Endothelial cell of umbilical vein (primary cell): ENCODE results near the gene ZBTB9. TPM values are rescaled to one million over a fixed set of nuclear protein-coding genes. Genes with fewer than 3 reads are reported as not detected.
A peak's percentile ranks its signal among the peaks of the same experiment; 100 is the strongest.

Experiments used
- BruUV-seq: library from RNA; stranded (reverse); fragments of 400-500 nt; replicated peaks from 2 replicates; lab custom pipeline; 2021; lab: Mats Ljungman, UMichigan
- CTCF ChIA-PET: fragments of 300-600, 350-600 bp; sonication (Branson Sonifier 250); formaldehyde crosslinking; loops from one replicate; lab custom pipeline; 2021; ENCODE audit warnings: antibody characterized with exemption, inconsistent platforms; lab: Charles Lee
- POLR2A ChIA-PET: fragments of 300-600, 350-600 bp; sonication (Branson Sonifier 250); formaldehyde crosslinking; loops from one replicate; lab custom pipeline; 2021; ENCODE audit warnings: antibody characterized with exemption, inconsistent platforms; lab: Charles Lee
- DNase-seq: peaks from one replicate; pipeline ENCODE4 v3.0.0-alpha.2; 2011; ENCODE audit warnings: low read depth, low spot score
- FAIRE-seq: peaks from 2 replicates; lab custom pipeline; 2011; peaks lifted over from hg19 to GRCh38; lab: Jason Lieb, UNC
- H2AFZ ChIP-seq: 2 replicates; pipeline ENCODE4 v1.6.0; 2012; ENCODE audit warnings: low read depth, low read length, control low read depth, inconsistent platforms
- H3K27ac ChIP-seq: 2 replicates; pipeline ENCODE4 v1.5.1; 2011; ENCODE audit warnings: low read depth, mild to moderate bottlenecking, control low read depth, low read length, moderate library complexity; ENCODE audit not compliant: insufficient read depth
- H3K27me3 ChIP-seq, 2 experiments: 2 replicates each; pipeline versions ENCODE4 v1.6.0 to v1.6.1; 2011; ENCODE audit warnings: low read length in 2 of 2, mixed read lengths in 1 of 2; ENCODE audit not compliant: control insufficient read depth in 2 of 2, insufficient read depth in 2 of 2
- H3K36me3 ChIP-seq, 2 experiments: 2 replicates in 1 of 2; 3 replicates in 1 of 2; pipeline ENCODE4 v1.5.1; 2011; ENCODE audit warnings: low read length in 2 of 2, mild to moderate bottlenecking in 1 of 2, moderate library complexity in 1 of 2; ENCODE audit not compliant: control insufficient read depth in 2 of 2, insufficient read depth in 2 of 2; ENCODE audit errors: extremely low read depth in 1 of 2
- H3K4me1 ChIP-seq: 3 replicates; pipeline ENCODE4 v1.5.1; 2011; ENCODE audit warnings: mild to moderate bottlenecking, low read length; ENCODE audit not compliant: control insufficient read depth, insufficient read depth; ENCODE audit errors: extremely low read depth
- H3K4me2 ChIP-seq: 2 replicates; pipeline ENCODE4 v1.6.1; 2011; ENCODE audit warnings: low read length, control low read depth, mixed read lengths; ENCODE audit not compliant: insufficient read depth
- H3K4me3 ChIP-seq, 3 experiments: fragments of 200-600 bp in 1 of 3; sonication (generic), shearing (Covaris generic) in 1 of 3; replicated peaks in 1 of 3; 2 replicates each; pipeline ENCODE4 v1.5.1; 2011 to 2016; ENCODE audit warnings: control low read depth in 3 of 3, low read length in 3 of 3, mild to moderate bottlenecking in 2 of 3, inconsistent platforms in 1 of 3, low read depth in 1 of 3, moderate library complexity in 1 of 3; ENCODE audit not compliant: insufficient read depth in 1 of 3
- H3K79me2 ChIP-seq: 2 replicates; pipeline ENCODE4 v1.6.0; 2012; ENCODE audit warnings: low read length, inconsistent platforms; ENCODE audit not compliant: control insufficient read depth, insufficient read depth
- H3K9ac ChIP-seq: replicated peaks from 2 replicates; pipeline ENCODE3; 2011; ENCODE audit warnings: low read length, control low read depth; ENCODE audit not compliant: insufficient read depth; ENCODE audit errors: extremely low read depth
- H3K9me1 ChIP-seq: replicated peaks from 3 replicates; pipeline ENCODE4 v1.6.0; 2011; ENCODE audit warnings: mild to moderate bottlenecking, low read length; ENCODE audit not compliant: control insufficient read depth, insufficient read depth; ENCODE audit errors: extremely low read depth
- H3K9me3 ChIP-seq: replicated peaks from 2 replicates; pipeline ENCODE4 v1.5.1; 2012; ENCODE audit warnings: low read length, inconsistent platforms; ENCODE audit not compliant: control insufficient read depth, insufficient read depth
- H4K20me1 ChIP-seq: replicated peaks from 2 replicates; pipeline ENCODE3; 2011; ENCODE audit warnings: mild to moderate bottlenecking, low read length; ENCODE audit not compliant: control insufficient read depth, insufficient read depth; ENCODE audit errors: extremely low read depth
- EZH2 ChIP-seq: IDR thresholded peaks from 2 replicates; pipeline ENCODE4 v1.6.1; 2012; ENCODE audit warnings: borderline replicate concordance, low read depth, mild to moderate bottlenecking, moderate library complexity, low read length, inconsistent platforms; ENCODE audit not compliant: severe bottlenecking
- FOS ChIP-seq: IDR thresholded peaks from 2 replicates; pipeline ENCODE4 v1.6.1; 2011; ENCODE audit warnings: mild to moderate bottlenecking, low read length, moderate library complexity, borderline replicate concordance; ENCODE audit not compliant: insufficient read depth
- GATA2 ChIP-seq: IDR thresholded peaks from 2 replicates; pipeline ENCODE4 v1.7.0; 2011; ENCODE audit warnings: low read depth, mild to moderate bottlenecking, moderate library complexity, mixed read lengths, low read length; ENCODE audit not compliant: insufficient read length, insufficient read depth
- JUN ChIP-seq: IDR thresholded peaks from 2 replicates; pipeline ENCODE4 v1.6.1; 2011; ENCODE audit warnings: borderline replicate concordance, low read depth; ENCODE audit not compliant: insufficient read length, insufficient read depth
- MAX ChIP-seq: IDR thresholded peaks from 2 replicates; pipeline ENCODE4 v1.6.1; 2011; ENCODE audit not compliant: insufficient read depth, insufficient read length
- MYC ChIP-seq: IDR thresholded peaks from one replicate; pipeline ENCODE4 v1.6.1; 2011; ENCODE audit warnings: mild to moderate bottlenecking, low read depth, low read length
- POLR2A ChIP-seq: IDR thresholded peaks from 2 replicates; pipeline ENCODE4 v1.6.1; 2012; ENCODE audit warnings: low read depth, mild to moderate bottlenecking, control low read depth, low read length
- POLR2AphosphoS5 ChIP-seq: IDR thresholded peaks from 2 replicates; pipeline ENCODE4 v1.6.1; 2012; ENCODE audit warnings: low read depth, mild to moderate bottlenecking, control low read depth, low read length, moderate library complexity; ENCODE audit not compliant: insufficient read depth
- dilution Hi-C: fragments of 300-500 bp; cut with MboI; formaldehyde crosslinking; loops from one replicate; pipeline ENCODE4 v1.15.0; 2019; ENCODE audit warnings: low sequenced_read_pairs; ENCODE audit not compliant: extremely low pct_ligation_motif_present
- intact Hi-C: fragments of 100-400 bp; cut with micrococcal nuclease; formaldehyde crosslinking; loops from one replicate; pipeline ENCODE4 v1.10.0; 2022
- polyA plus RNA-seq, 4 experiments: library from polyadenylated mRNA; depleted of rRNA in 3 of 4; stranded (reverse) in 3 of 4; unstranded in 1 of 4; fragments of >200 nt; gene quantifications; 2 replicates each; pipeline versions ENCODE4 v1.2.1 to v1.2.3, GENCODE V29; 2011 to 2012; ENCODE audit warnings: missing spikeins in 1 of 4
- total RNA-seq: library from RNA; stranded (reverse); gene quantifications from 2 replicates; pipeline ENCODE4 v1.2.3, GENCODE V29; 2021

The ZBTB9 gene
- total and polyA plus RNA-seq, 2 donors (not counting 3 experiments of a cell fraction or from before 2014, with no cell fraction given): 4.7 to 8.0 TPM

GRCh38 chr6:33410711-33411631, 43.4 kb upstream of the ZBTB9 start, which contains the start of gene PHF1:
Gene PHF1 (plus strand): TSS chr6:33411014. CDS start chr6:33412264, 1,250 bp downstream.
- Histone ChIP-seq H3K4me2 (peak within 1 kb of the TSS; percentile 86), H4K20me1 (no peaks in the 10 kb centered on the region), H3K4me3 (peak within 1 kb of the TSS; percentile 73 to 85 (median 78)), H3K27ac (peak within 1 kb of the TSS; percentile 73), H3K79me2 (peaks cover 2% of the 10 kb centered on the region), H3K9me1 (no peaks in the 10 kb centered on the region), H3K36me3 (peaks cover 4 to 25% of the 10 kb centered on the region in 2 experiments), H3K9me3 (no peaks in the 10 kb centered on the region), H2AFZ (peak within 1 kb of the TSS; percentile 96), H3K4me1 (peaks cover 10% of the 10 kb centered on the region), H3K9ac (peak within 1 kb of the TSS; percentile 77), H3K27me3 (no peaks in the 10 kb centered on the region)
- BruUV-seq: no TSS peak
- ChIA-PET POLR2A (no interaction called here), CTCF (interaction anchor here (0.6 to 1.9 kb wide), 3 partner anchors 14 to 213 kb away, joined by 3 to 6 read pairs (median 4); no protein-coding TSS in a partner anchor)
- TF ChIP-seq JUN: no peak
- TF ChIP-seq MYC: no peak
- no peak for TF ChIP-seq FOS
- TF ChIP-seq GATA2: no peak
- no peak for TF ChIP-seq POLR2AphosphoS5
- no peak for TF ChIP-seq EZH2
- no peak for TF ChIP-seq POLR2A
- no peak for TF ChIP-seq MAX
- dilution Hi-C loops: no loop called here
- intact Hi-C loops: loop anchor here (1.0 to 10.0 kb wide), 6 partner anchors 7 to 436 kb away; partner anchors contain the start of genes CUTA, KIFC1, RXRB and SLC39A7
- no peak for FAIRE-seq
- peak; percentile 46 for DNase-seq
